HG03175 (cell line): ENCODE data around the gene IQCK.
"Not testable (repeated sequence)": the region's sequence is repeated elsewhere in the genome, so short reads cannot be mapped to it uniquely, and the experiment has no call there.

Experiments
- ATAC-seq: cut with Tn5 transposase; IDR thresholded peaks from one replicate; pipeline ENCODE4 v1.9.1; 2021; ENCODE audit warnings: mild to moderate bottlenecking, moderate library complexity; ENCODE audit not compliant: unreplicated experiment

Gene IQCK, protein sequence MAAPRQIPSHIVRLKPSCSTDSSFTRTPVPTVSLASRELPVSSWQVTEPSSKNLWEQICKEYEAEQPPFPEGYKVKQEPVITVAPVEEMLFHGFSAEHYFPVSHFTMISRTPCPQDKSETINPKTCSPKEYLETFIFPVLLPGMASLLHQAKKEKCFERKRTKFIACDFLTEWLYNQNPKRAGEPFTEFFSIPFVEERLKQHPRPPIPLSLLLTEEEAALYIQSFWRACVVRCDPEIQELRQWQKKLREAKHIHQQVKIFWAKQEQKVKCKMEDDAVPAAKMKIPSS

DNA sequence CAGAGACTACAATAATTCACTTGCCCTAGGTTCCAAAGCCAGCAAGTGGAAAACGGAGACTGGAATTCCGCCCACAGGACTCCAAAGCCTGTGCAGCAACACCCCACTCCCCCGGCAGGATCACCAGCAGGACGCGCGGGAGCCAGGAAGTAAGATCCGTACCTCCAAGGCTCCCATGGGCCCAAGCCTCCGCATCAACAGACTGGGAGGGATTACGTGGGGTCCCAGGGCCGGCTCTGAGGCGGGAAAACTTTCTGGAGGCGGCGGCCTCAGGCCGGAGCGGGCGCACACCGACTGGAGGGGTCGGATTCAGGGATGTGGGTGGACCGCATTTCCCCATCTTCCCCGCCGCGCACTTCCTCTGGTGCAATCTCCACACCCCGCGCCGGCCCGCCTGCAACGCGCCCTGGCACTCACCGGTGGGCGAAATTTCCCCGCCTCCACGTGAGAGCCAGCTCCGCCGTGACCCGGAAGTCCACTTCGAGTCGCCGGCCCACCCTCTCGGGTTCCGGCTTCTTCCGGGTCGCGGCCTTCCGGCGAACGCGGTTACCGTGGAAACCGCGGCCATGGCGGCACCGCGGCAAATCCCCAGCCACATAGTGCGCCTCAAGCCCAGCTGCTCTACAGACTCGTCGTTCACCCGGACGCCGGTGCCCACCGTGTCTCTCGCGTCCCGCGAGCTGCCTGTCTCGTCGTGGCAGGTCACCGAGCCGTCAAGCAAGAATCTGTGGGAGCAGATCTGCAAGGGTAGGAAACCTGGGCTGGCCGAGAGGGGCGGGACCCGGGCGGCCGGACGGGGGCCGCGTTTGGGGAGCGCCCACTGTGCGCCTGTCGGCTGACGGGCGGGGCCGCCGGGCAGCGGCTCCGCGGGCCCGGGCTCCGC lies at the start of gene IQCK, which contains the start of gene KNOP1:
Gene IQCK (plus strand): TSS at position 531 of the 883 bp plus-strand sequence. CDS start 36 bp downstream, at position 567.
Gene KNOP1 (minus strand): TSS at position 487 of the 883 bp plus-strand sequence. CDS start 3,192 bp downstream, outside the sequence.
- ATAC-seq: peak; percentile 95

DNA sequence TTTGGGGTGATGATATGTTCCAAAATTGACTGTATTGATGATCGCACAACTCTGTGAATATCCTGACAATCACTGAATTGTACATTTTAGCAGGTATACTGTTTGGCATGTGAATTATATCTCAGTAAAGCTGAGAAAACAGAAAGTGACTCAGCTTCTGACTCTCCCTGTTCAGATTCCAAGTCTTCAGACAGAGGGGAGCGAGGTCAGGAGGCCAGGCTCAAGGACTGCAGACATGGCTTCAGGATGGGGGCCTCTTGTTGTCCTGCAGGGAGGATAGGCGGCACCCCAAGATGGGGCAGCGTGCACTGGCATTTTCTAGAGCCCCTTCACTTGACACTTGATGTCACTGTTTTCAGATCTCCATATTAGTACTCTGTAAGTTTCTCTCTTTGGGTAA lies 45.7 kb upstream of the IQCK start:
- no peak for ATAC-seq

DNA sequence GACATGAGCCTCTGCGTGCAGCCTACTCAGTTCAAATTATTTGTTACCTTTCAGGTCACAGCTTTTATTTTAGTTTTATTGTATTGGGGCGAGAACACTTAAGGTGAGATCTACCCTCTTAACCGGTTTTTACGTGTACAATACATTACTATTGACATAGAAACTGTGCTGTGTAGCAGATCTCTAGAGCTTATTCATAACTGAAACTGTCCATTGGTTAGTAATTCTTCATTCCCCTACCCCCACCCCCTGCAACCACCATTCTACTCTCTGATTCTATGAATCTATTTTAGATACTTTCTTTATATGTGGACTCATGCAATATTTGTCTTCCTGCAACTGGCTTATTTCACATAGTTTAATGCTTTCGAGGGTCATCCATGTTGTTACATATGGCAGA lies 43.6 kb upstream of the IQCK start:
- ATAC-seq: no peak

DNA sequence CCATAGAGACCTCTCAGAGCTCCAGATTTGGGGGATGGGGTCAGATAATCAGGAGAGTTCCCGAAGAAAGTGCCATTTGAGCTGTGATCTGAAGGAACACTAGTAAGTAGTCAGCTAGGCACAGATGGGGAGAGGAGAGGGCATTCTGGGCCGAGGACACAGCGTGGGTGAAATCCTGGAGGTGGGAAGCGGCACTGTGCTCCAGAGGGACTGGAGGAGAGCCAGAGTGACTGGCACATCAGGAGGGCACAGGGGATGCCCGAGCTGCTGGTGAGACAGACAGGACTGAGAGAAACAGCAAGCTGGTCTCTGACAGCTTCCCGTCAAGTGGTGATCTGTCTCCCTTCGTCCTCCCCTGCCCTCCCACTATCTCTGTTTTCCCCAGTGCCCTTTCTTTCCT lies 40.7 kb upstream of the IQCK start:
- ATAC-seq: no peak

DNA sequence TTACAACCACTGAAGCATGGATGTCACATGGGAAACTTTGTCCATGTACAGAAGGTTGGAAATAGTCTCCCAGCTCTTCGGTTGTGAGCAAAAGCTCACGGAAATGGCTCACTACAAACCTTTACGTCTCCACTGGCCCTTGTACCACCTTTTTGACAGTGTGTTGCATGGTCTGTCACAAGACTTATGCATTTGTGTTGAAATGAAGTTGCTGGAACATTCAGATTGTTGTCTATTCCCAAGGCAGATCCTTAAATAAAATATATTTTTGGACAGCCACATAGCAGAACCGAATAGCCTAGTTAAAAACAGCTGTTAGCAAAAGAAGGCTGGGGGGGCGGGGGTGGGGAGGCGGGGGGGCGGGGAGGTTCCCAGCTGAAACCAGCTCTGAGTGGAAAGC lies 39.3 kb upstream of the IQCK start:
- ATAC-seq: no peak

DNA sequence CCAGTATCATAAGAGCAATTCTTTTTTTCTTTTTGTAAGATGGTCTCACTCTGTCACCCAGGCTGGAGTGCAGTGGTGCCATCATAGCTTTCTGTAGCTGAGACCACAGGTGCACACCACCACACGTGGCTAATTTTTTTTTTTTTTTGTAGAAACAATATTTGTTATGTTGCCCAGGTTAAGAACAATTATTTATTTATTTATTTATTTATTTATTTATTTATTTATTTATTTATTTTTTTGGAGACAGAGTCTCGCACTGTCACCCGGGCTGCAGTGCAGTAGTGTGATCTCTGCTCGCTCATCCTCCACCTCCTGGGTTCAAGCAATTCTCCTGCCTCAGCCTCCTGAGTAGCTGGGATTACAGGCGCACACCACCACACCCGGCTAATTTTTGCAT lies 38.8 kb upstream of the IQCK start:
- not testable (repeated sequence) for ATAC-seq

DNA sequence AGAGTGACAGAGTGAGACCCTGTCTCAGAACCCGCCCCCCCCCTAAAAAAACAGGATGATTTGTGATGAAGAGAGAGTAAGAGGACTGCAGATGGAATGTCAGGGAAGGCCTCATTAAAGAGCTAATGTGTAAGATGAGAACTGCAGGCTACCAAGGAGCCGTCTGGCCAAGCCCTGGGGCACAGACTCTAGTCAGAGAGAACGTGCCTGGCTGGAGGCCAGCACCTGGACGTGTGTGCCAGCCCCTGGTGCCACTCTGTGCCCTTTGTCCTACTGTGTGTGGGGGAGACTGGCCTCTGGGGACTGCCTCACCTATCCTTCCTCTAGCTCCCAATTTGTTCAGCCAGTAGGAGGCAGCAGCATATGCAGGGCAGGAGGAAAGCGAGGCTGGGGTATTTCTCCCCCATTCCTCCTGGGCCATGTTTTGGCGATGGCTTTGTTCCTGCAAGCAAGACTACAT lies 37.2 kb upstream of the IQCK start:
- no peak for ATAC-seq

DNA sequence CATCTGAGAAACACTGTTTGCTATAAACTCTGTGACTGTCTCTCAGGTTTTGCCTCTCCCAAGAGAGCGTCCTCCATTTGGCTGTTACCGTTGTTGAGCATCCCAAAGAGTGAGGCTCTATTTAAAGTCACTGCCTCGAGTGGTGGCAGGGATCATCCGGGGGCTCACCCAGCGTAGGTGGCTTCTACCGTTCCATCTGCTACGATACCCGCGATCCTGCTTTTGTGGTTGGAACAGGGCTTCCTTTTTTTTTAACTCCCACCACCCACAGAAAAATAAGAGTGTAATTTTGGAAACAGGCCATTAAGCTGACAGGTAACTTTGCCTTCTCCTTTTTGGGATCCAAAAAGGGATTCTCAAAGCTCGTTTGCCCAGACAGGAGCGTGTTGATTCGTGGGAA lies 36.4 kb upstream of the IQCK start:
- no peak for ATAC-seq

DNA sequence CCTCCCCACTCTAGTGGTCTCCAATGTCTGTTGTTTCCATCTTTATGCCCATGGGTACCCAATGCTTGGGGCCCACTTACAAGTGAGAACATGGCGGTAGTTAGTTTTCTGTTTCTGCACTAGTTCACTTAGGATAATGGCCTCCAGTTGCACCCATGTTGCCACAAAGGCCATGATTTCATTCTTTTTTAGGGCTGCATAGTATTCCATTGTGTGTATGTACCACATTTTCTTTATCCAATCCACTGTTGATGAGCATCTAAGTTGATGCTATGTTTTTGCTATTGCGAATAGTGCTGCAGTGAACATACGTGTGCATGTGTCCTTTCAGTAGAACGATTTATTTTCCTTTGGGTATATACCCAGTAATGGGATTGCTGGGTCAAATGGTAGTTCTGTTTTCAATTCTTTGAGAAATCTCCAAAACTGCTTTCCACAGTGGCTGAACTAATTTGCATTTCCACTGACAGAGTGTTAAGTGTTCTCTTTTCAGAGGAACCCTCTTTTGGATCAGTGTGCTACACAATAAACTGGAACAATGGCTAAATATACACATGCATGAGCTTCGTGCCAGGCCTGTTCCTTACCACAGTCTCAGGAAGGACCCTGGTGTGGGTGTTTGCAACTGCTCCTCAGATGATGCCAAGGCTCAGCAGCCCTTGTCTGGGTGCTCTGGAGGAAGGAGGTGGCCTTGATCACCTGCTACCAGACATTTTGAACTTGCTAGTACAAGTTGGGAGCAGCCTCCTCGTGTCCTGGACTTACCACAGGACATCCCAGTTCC lies 34.4 kb upstream of the IQCK start:
- ATAC-seq: no peak

DNA sequence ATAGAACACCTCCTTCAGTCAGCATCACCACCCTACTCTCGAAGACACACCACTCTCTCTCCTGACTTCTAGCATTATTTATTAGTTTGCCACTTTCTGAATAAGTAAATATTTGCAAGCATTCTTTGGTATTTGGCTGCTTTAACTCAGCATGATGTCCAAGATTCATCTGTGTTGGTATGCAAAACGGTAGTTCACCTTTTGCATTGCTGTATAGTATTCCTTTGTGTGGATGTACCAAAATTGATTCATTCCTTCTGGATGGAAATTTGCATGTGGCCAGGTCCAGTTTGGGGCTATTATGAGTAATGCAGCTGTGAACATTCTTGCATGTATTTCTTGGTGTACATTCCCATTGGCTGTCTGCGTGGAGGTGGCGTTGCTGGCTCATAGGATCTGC lies 32.9 kb upstream of the IQCK start:
- no peak for ATAC-seq

DNA sequence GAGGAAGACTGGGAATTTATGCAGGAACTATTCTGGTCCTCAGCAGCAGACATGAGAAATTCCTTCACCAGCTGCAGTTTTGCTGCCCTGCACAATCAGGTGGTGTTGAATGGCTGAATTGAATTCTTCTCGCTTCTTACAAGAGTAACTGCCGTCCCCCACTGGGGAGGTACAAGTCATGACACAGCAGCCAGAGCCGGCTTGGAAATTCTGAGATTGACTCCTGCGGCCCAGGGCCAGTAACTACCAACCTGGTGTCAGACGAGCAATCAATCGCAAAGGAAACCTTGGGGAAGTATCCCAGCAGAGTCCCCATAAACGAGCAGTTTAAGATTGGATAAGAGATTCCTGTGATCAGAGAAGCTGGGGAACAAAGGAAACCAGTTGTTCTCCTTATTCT lies 30.8 kb upstream of the IQCK start:
- ATAC-seq: no peak

DNA sequence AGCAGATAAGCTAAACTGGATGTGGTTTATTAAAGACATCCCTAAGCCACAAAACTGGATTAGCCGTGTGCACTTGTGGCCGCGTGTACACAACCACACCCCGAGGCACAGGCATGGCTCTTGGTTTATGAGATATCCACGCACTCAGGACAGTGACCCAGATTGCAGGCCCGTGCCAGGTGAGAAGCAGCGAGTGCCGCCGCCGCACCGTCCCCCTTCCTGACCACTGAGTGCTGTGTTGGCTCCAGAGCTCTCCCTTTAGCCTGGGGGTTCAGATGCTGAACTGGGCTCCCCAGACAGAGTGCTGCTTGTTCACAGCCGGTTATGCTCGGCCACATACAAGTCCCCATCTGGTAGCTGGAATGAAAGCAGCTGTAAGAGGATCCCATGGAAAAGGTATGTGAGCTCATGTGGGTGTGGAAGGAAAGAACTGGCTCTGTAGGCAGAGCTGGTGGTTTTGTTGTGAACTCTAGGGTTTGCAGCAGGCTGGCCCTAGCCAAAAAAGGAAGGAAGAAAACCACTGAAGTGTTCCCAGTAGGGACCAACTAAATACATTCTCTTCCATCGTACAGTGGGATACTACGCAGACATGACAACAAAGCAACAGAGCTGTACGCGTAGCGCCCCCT lies 29.6 kb upstream of the IQCK start:
- ATAC-seq: no peak

DNA sequence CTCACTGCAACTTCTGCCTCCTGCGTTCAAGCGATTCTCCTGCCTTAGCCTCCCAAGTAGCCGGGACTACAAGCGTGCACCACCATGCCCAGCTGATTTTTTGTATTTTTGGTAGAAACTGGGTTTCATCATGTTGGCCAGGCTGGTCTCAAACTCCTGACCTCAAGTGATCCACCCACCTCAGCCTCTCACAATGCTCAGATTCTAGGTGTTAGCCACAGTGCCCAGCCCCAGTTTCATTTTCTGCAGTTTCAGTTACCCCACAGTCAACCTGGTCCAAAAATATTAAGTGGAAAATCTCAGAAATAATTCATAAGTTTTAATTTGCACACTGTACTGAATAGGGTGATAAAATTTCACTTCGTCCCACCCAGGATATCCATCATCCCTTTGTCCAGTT lies 28.7 kb upstream of the IQCK start:
- no peak for ATAC-seq

DNA sequence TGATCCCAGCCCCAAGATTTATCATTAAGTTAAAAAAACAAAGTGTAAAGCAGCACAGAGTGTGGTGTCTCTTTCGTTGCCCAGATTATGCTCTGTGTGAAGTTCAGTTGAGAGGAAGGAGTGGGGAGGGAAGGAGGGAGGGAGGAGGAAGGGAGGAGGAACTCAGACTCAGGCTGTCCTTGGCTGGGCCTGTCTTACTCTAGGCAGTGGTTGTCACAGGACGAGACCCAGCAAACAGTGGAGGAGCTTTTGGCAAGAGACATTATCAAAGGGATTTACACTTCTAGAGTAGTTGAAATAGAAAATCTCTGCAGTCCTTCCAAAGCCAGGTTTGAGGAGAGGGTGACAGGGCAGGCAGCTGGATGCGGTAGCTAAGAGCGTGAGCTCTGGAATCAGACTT lies 27.9 kb upstream of the IQCK start:
- ATAC-seq: no peak

DNA sequence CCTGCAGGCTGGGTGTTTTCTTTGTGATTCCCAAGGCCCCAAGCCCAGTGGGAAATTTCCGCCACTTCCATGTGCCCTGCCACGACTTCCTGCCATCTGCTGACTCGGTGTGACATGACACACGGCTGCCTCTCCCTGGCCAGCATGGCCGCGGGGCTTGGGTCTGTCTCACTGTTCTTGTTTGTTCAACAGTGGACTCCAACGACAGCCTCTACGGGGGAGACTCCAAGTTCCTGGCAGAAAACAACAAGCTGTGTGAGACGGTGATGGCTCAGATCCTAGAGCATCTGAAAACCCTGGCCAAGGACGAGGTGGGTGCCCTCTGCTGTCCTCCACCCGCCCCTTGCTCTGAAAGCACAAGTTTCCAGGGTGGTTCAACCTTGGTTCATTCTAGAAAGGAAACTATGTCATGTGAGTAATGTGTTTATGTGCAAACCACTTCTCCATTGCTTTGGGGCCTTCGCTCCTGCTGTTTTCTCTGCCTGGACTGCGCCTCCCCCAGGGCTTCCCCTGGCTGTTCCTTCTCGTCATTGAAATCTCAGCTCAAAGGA lies 26.8 kb upstream of the IQCK start:
- no peak for ATAC-seq

DNA sequence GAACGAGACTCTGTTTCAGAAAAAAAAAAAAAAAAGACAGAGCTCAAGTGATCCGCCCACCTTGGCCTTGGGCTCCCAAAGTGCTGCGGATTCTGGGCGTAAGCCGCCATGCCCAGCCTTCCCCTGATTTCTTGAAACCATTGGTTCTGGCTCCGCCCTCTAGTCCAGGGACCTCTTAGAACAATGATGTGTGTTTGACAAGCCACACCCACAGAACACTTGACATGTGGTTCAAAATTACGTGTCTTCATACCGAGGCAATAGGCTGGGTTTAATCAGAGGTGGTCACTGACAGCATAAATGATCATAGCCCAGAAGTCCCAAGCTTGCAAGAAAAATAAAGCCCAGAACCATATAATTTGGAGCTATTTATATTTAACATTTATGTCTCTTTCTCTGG lies 23.1 kb upstream of the IQCK start:
- ATAC-seq: no peak

DNA sequence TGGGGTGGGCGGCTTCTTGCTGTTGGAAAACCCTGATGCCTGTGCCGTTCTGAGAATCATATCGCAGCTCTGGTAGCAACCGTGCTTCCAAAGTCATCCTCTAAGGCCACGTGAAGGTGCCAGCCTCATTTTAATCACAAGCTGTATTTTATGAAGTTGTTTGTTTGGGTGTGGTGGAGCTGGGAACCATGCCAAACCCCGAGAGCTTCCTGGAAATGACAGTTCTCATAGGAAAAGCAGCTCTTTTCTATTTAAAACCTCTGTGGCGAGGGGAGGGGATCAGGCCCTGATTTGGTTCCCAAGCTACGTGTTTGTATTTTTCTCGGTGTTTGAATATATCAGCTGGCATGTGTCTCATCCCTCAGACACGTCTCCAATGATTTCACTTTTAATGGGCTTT lies 21.7 kb upstream of the IQCK start:
- no peak for ATAC-seq

DNA sequence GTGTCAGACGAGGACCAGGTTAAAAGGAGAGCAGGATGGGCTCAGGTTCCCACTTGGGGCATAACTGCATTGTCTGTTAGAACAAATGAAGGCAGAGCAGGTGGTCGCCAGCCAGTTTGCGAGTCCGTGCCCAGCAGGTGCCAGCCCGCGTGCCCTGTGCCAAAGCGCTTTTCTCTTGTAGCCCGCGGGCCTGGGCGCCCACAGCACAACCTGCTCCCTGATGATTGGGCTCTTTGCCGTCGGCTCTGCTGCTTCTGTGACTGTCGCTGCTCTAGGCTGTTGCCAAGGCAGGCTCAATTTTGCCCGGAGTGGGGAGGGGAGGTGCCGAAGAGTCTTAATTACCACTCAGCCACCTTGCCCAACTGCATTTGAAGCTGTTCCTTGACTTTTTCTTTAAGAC lies 21.1 kb upstream of the IQCK start:
- ATAC-seq: no peak

DNA sequence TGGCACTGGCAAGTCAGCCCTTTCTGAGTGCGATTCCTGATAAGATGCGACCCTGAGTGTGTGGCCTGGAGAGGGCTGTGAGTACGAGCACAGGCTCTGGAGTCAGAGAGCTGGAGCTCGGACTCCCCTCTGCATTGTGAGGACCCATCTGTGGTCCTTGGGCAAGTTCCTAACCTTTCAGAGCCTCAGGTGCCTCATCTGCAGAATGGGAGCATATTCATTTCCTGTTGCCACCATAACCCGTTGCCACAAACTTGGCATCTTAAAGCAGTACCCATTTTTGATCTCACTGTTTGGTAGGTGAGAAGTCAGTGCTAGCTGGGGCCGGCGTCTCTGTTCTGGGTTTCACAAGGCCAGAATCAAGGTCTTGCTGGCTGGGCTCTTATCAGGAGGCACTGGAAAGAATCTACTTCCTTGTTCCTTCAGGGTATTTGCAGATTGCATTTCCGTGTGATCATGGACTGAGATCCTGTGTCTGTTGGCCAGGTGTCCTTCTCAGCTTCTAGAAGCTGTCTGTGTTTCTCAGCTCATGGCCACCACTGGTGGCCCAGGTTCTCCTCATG lies 20.2 kb upstream of the IQCK start:
- ATAC-seq: no peak
